ENCODE results near the gene FRMD4A.

The FRMD4A gene

DNA sequence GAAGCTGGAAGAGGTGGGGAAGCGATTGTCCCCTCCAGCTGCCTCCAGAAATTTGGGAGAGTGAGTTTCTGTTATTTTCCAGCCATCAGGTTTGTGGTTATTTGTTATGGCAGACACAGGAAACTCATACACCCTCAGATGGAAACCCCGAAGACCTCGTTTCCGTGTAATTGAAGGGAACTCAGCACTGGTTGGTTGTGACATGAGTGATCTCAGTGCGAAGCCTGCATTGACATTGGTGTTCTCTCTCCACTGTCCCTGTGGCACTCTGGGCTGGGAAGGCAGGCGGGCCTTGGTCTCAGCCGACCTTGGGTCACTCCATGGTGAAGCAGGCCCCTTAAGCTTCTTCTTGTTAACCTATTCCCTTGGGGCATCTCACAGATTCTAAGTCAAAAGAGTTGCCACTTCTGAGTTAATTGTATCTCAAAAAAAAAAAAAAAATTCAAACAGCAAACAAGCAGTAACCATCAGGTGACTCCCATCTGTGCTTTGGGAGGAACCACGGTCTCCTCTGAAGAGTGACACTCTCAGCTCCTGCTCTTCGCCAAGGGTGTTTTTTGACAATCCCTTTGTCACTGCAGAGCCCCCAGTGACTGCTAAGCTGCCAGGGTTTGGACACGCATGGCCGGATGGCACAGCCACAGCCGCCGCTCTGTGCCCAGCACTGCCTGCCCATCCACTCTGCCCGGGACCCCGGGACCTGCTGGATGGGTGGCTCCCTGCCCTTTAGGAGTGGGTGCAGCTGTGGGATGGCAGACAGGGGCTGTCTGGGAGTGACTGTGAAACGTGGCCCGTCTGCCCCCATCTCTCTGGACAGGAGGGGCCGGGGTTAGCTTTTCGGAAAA lies 510.4 kb downstream of the FRMD4A start:
- DNase-seq (ENCODE audit: low read depth in 2 of 2) = no peak

- DNase-seq (ENCODE audit: low read depth in 2 of 2) = no peak
Measured at GRCh38 chr10:13816195-13816925, 514.4 kb downstream of the FRMD4A start.

GRCh38 chr10:13815756-13816155 lies 515.0 kb downstream of the FRMD4A start:
- no peak for DNase-seq (ENCODE audit: low read depth in 2 of 2)

- no peak for DNase-seq (ENCODE audit: low read depth in 2 of 2)
Measured at GRCh38 chr10:13813550-13813949, 517.2 kb downstream of the FRMD4A start.

- DNase-seq (ENCODE audit: low read depth in 2 of 2) = no peak
Measured at GRCh38 chr10:13812804-13813203, 517.9 kb downstream of the FRMD4A start.

- no peak for DNase-seq (ENCODE audit: low read depth in 2 of 2)
Measured at GRCh38 chr10:13810568-13810967, 520.2 kb downstream of the FRMD4A start.

DNA sequence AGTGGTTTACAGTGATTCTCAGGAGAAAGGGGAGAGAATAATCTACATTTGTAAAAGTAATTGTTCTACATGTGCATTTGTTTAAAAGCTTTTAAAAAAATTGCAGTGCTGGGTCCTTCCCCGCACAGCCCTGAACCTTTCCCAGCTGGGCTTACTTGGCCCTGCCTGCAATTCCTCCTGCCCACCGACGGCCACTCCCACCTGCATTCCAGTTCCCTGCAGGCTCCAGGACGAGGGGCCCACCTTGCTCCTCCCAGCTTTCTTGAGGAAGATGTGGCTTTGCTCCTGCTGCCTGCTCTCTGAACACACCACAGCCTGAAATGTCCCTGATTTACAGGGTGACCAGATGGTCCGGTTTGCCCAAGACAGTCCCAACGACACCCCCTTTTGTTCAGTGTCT lies 521.3 kb downstream of the FRMD4A start:
- DNase-seq (ENCODE audit: low read depth in 2 of 2) = no peak

DNA sequence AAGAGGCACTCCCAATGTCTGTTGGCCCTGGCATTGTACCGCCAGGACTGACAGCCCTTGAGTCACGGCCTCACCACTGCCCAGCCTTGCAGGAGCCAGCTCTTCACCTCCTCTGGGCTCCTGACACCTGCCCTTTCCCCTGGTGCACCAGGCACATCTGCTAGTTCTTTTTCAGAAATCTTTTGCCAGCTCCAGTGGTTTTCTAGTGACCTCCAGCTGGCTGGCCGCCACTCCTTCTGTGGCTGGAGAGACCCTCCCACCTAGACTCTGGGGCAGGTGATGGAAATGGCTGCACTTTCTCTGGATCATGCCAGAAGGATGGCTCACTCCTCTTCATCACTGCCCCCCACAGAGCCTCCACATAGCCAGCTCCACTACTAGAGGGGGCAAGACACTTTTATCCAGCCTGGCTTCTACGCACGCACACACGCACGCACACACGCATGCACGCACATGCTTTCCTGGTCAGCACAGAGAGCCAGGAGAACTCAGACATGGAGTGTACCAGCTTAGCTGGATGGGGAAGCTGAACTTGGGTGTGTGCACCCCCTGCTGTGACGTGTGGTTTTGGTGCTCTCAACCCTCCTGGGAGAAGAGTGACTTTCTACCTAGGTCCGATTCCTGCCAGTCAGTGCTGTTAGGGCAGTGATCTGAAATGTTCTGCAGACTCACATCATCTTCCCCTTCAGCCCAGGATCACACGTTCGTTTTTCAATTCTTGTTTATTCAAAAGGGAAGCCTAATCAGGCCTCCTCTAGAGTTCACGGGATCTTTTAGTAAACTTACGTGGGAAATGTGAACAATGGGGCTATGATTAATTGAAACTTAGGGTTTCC lies 522.0 kb downstream of the FRMD4A start:
- DNase-seq (ENCODE audit: low read depth in 2 of 2) = no peak

DNA sequence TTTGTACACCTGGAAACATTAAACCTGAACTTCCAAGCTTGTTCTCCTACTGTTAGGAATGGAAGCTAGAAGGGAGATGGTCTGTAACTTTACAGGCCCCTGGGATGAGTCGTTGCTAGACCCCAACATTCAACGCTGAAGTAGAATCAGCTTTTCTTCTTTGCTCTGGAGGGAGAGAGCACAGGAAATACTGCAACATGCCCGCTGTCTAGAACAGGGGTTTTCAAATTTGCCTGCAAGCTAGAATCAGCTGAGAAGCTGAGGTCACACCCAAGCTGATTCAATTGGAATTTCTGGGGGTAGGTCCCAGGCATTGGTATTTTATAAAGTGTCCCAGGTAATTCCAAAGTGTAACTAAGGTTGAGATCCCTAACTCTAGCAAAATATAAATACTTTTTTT lies 524.3 kb downstream of the FRMD4A start:
- DNase-seq (ENCODE audit: low read depth in 2 of 2) = no peak

GRCh38 chr10:13803566-13804554 lies 526.9 kb downstream of the FRMD4A start:
- DNase-seq (ENCODE audit: low read depth in 2 of 2) = no peak

- no peak for DNase-seq (ENCODE audit: low read depth in 2 of 2)
Measured at GRCh38 chr10:13801907-13802288, 528.8 kb downstream of the FRMD4A start.

DNA sequence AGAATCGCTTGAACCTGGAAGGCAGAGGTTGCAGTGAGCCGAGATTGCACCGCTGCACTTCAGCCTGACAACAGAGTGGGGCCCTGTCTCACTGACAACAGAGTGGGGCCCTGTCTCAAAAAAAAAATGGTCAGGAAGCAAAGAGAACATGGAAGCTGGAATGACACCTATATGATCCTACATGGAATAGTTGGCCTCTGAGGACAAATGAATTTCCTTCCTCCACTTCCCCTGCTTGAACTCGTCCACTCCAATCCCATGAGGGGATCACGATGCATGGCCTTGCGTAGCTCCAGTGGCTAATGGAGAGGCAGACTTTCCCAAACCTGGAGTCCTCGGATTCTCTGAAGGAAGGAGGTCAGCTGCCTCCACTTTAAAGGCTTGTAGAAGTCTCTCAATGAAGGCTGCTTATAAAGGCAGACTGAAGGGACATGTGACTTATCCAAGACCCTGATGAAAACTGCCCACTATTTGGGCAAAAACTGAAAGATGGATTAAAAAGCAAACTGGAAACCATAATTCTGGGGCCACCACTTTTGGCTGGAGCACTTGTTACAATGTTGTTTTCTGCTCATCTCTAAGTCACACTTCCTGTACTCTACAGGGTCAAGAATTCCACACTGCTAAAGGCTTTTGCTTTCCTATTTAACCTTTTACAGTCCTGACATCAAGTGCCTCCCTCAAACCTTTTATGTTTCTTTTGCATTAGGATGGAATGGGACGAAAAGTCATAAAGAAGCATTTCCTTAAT lies 529.4 kb downstream of the FRMD4A start:
- no peak for DNase-seq (ENCODE audit: low read depth in 2 of 2)

GRCh38 chr10:13797164-13797563 lies 533.6 kb downstream of the FRMD4A start:
- DNase-seq (ENCODE audit: low read depth in 2 of 2) = no peak

GRCh38 chr10:13795653-13796555 lies 534.8 kb downstream of the FRMD4A start:
- no peak for DNase-seq (ENCODE audit: low read depth in 2 of 2)

DNA sequence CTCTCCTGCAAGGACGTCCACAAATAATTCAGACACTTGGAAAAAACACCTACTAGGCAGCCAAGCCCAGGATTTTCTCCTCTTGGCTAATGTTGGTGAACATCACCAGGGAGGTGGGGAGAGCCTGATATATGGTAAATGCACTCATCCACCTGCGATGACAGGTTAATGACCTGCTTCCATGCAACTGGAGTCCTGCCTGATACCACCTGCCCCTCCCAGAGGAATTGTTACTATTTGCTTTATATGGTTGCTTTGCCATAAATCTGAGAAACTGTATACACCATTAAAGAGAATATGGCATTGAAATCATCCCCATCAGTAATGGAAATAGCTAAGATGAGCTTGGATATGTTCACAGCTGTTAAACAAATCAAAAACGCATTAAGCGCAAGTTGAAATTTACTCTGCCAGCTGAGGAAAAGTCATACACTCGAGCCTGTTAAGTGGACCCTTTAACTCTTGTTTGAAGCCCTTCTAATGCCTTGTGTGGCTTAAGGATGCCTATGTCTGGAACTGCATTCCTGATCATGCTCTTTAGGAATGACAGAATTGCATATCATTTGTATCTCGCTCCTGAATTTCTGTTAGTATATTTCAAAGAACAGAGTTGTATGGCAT lies 535.6 kb downstream of the FRMD4A start:
- no peak for DNase-seq (ENCODE audit: low read depth in 2 of 2)

DNA sequence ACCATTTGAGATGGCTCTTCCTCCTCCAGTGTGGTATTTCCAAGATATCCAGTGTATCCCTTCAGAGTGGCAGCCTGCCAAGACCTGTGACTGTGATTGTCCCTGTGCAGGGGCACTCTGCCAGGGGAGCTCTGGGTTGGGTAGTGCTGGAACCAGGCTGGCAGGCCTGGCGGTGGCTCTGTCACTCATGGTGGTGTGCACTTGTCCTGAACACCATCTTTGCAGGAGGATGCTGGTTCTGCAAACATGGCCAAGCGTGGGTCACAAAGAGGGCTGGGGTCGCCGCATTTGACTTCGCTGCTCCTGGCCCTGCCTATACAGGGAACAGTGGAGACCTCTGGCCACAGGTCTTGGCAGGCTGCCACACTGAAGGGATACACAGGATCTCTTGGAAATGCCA lies 538.7 kb downstream of the FRMD4A start:
- no peak for DNase-seq (ENCODE audit: low read depth in 2 of 2)

DNA sequence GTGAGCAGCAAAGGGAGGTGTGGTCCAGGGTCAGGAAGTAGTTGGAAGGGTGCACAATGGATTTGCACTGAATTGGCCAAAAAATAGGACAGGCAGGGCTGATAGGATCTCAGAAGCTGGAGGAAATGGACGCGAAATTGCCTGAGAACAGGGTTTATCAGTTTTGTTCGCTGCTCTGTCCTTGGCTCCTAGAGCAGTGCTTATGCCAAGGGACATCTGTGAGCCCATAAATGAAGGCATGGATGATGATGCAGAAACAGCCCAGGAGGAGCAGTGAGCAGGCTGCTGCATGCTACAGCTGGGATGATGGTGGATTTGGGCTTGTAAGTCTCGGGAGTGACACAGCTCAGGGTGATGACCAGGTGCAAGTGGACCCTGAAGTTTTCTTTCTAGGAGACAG lies 539.2 kb downstream of the FRMD4A start:
- no peak for DNase-seq (ENCODE audit: low read depth in 2 of 2)

DNA sequence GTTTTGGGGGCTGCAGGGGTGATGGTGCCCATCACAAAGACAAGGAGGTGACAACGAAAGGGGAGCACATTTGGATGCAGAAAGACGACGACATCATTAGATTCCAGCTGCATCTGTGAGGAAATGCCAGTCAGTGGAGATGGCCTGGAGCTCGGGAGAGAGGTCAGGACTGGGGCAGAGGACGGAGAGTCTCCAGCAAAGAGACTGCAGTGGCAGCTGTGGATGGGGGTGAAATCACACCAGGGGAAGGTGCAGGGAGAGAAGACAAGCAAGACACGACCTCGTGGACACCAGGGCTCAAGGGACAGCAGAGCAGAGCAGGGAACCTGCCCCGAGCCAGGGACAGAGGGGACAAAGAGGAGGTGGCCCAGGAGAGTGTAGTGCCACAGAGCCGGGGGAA lies 540.5 kb downstream of the FRMD4A start:
- DNase-seq (ENCODE audit: low read depth in 2 of 2) = no peak

DNA sequence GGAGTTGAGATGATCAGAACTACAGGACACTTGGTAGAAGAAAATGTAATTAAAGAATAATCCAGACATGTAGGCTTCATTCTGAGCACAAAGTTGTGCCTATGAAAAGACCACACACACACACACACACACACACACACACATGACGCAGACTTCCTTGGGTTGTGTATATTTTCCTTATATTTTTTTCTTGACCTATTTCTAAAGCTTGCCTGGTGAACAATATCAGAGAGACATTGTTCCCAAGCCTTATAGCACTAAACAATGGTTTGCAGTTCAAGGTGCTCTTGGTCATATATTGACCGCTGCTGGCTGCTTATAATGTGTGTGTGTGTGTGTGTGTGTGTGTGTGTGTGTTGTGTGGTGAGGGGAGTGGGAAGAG lies 541.3 kb downstream of the FRMD4A start:
- no peak for DNase-seq (ENCODE audit: low read depth in 2 of 2)

All from stimulated activated CD8-positive, alpha-beta memory T cell treated with anti-CD3 and anti-CD28 coated beads, Interleukin-7, amount 100 ng/mL, for 1 hour (primary cell).